ENCODE measurements around the gene DIAPH3.

The DIAPH3 gene

GRCh38 chr13:59885076-59885475 lies 278.7 kb downstream of the DIAPH3 start:
- Mint-ChIP-seq H3K36me3 (no peaks in the 10 kb centered on the region), H3K9me3 (ENCODE audit: low read depth) (no peaks in the 10 kb centered on the region), H3K27ac (no peak overlapping the region), H3K27me3 (no peaks in the 10 kb centered on the region), H3K4me3 (no peak overlapping the region), H3K4me1 (ENCODE audit: low read depth) (no peaks in the 10 kb centered on the region)

- H3K4me3 Mint-ChIP-seq: no peak overlapping the region
- H3K27me3 Mint-ChIP-seq: no peaks in the 10 kb centered on the region
- no peaks in the 10 kb centered on the region for H3K36me3 Mint-ChIP-seq
- no peaks in the 10 kb centered on the region for H3K9me3 Mint-ChIP-seq (ENCODE audit: low read depth)
- no peaks in the 10 kb centered on the region for H3K4me1 Mint-ChIP-seq (ENCODE audit: low read depth)
- no peak overlapping the region for H3K27ac Mint-ChIP-seq
These were observed 279.8 kb downstream of the DIAPH3 start for GRCh38 chr13:59883885-59884284.

GRCh38 chr13:59880468-59880867 lies 283.3 kb downstream of the DIAPH3 start:
- Mint-ChIP-seq H3K4me3 (no peak overlapping the region), H3K27ac (no peak overlapping the region), H3K36me3 (no peaks in the 10 kb centered on the region), H3K27me3 (no peaks in the 10 kb centered on the region), H3K9me3 (ENCODE audit: low read depth) (no peaks in the 10 kb centered on the region), H3K4me1 (ENCODE audit: low read depth) (no peaks in the 10 kb centered on the region)

- Mint-ChIP-seq H3K4me1 (ENCODE audit: low read depth) (no peaks in the 10 kb centered on the region), H3K9me3 (ENCODE audit: low read depth) (no peaks in the 10 kb centered on the region), H3K27ac (no peak overlapping the region), H3K36me3 (no peaks in the 10 kb centered on the region), H3K4me3 (no peak overlapping the region), H3K27me3 (no peaks in the 10 kb centered on the region)
These were observed 284.4 kb downstream of the DIAPH3 start for GRCh38 chr13:59879281-59879680.

- no peaks in the 10 kb centered on the region for H3K27me3 Mint-ChIP-seq
- no peak overlapping the region for H3K27ac Mint-ChIP-seq
- no peaks in the 10 kb centered on the region for H3K36me3 Mint-ChIP-seq
- no peaks in the 10 kb centered on the region for H3K9me3 Mint-ChIP-seq (ENCODE audit: low read depth)
- no peak overlapping the region for H3K4me3 Mint-ChIP-seq
- no peaks in the 10 kb centered on the region for H3K4me1 Mint-ChIP-seq (ENCODE audit: low read depth)
These were observed 285.8 kb downstream of the DIAPH3 start for GRCh38 chr13:59877933-59878332.

GRCh38 chr13:59874973-59875372 lies 288.8 kb downstream of the DIAPH3 start:
- no peaks in the 10 kb centered on the region for H3K9me3 Mint-ChIP-seq (ENCODE audit: low read depth)
- no peaks in the 10 kb centered on the region for H3K36me3 Mint-ChIP-seq
- no peak overlapping the region for H3K4me3 Mint-ChIP-seq
- no peaks in the 10 kb centered on the region for H3K4me1 Mint-ChIP-seq (ENCODE audit: low read depth)
- no peaks in the 10 kb centered on the region for H3K27me3 Mint-ChIP-seq
- H3K27ac Mint-ChIP-seq: no peak overlapping the region

GRCh38 chr13:59873856-59874255 lies 289.9 kb downstream of the DIAPH3 start:
- Mint-ChIP-seq H3K4me3 (no peak overlapping the region), H3K36me3 (no peaks in the 10 kb centered on the region), H3K27ac (no peak overlapping the region), H3K27me3 (no peaks in the 10 kb centered on the region), H3K9me3 (ENCODE audit: low read depth) (no peaks in the 10 kb centered on the region), H3K4me1 (ENCODE audit: low read depth) (no peaks in the 10 kb centered on the region)

- Mint-ChIP-seq H3K27ac (no peak overlapping the region), H3K4me1 (ENCODE audit: low read depth) (no peaks in the 10 kb centered on the region), H3K36me3 (no peaks in the 10 kb centered on the region), H3K9me3 (ENCODE audit: low read depth) (no peaks in the 10 kb centered on the region), H3K4me3 (no peak overlapping the region), H3K27me3 (no peaks in the 10 kb centered on the region)
These were observed 290.4 kb downstream of the DIAPH3 start for GRCh38 chr13:59873309-59873708.

- no peaks in the 10 kb centered on the region for H3K27me3 Mint-ChIP-seq
- no peak overlapping the region for H3K4me3 Mint-ChIP-seq
- H3K4me1 Mint-ChIP-seq (ENCODE audit: low read depth): no peaks in the 10 kb centered on the region
- no peaks in the 10 kb centered on the region for H3K9me3 Mint-ChIP-seq (ENCODE audit: low read depth)
- H3K36me3 Mint-ChIP-seq: no peaks in the 10 kb centered on the region
- H3K27ac Mint-ChIP-seq: no peak overlapping the region
These were observed 295.9 kb downstream of the DIAPH3 start for GRCh38 chr13:59867867-59868266.

- no peak overlapping the region for H3K27ac Mint-ChIP-seq
- no peaks in the 10 kb centered on the region for H3K27me3 Mint-ChIP-seq
- no peaks in the 10 kb centered on the region for H3K4me1 Mint-ChIP-seq (ENCODE audit: low read depth)
- no peaks in the 10 kb centered on the region for H3K9me3 Mint-ChIP-seq (ENCODE audit: low read depth)
- no peak overlapping the region for H3K4me3 Mint-ChIP-seq
- no peaks in the 10 kb centered on the region for H3K36me3 Mint-ChIP-seq
These were observed 298.3 kb downstream of the DIAPH3 start for GRCh38 chr13:59865398-59865797.

GRCh38 chr13:59863621-59864020 lies 300.1 kb downstream of the DIAPH3 start:
- Mint-ChIP-seq H3K4me3 (no peak overlapping the region), H3K4me1 (ENCODE audit: low read depth) (no peaks in the 10 kb centered on the region), H3K27ac (no peak overlapping the region), H3K36me3 (no peaks in the 10 kb centered on the region), H3K9me3 (ENCODE audit: low read depth) (no peaks in the 10 kb centered on the region), H3K27me3 (no peaks in the 10 kb centered on the region)

GRCh38 chr13:59861676-59862075 lies 302.1 kb downstream of the DIAPH3 start:
- Mint-ChIP-seq H3K27ac (no peak overlapping the region), H3K36me3 (no peaks in the 10 kb centered on the region), H3K4me3 (no peak overlapping the region), H3K4me1 (ENCODE audit: low read depth) (no peaks in the 10 kb centered on the region), H3K27me3 (no peaks in the 10 kb centered on the region), H3K9me3 (ENCODE audit: low read depth) (no peaks in the 10 kb centered on the region)

- H3K4me1 Mint-ChIP-seq (ENCODE audit: low read depth): no peaks in the 10 kb centered on the region
- no peaks in the 10 kb centered on the region for H3K36me3 Mint-ChIP-seq
- no peaks in the 10 kb centered on the region for H3K27me3 Mint-ChIP-seq
- H3K27ac Mint-ChIP-seq: no peak overlapping the region
- no peaks in the 10 kb centered on the region for H3K9me3 Mint-ChIP-seq (ENCODE audit: low read depth)
- H3K4me3 Mint-ChIP-seq: no peak overlapping the region
These were observed 307.4 kb downstream of the DIAPH3 start for GRCh38 chr13:59856281-59856810.

GRCh38 chr13:59846845-59847620 lies 316.7 kb downstream of the DIAPH3 start:
- Mint-ChIP-seq H3K4me1 (ENCODE audit: low read depth) (no peaks in the 10 kb centered on the region), H3K4me3 (no peak overlapping the region), H3K9me3 (ENCODE audit: low read depth) (no peaks in the 10 kb centered on the region), H3K27ac (no peak overlapping the region), H3K36me3 (no peaks in the 10 kb centered on the region), H3K27me3 (peaks cover 2% of the 10 kb centered on the region)

- no peak overlapping the region for H3K27ac Mint-ChIP-seq
- H3K4me1 Mint-ChIP-seq (ENCODE audit: low read depth): no peaks in the 10 kb centered on the region
- H3K9me3 Mint-ChIP-seq (ENCODE audit: low read depth): no peaks in the 10 kb centered on the region
- H3K36me3 Mint-ChIP-seq: no peaks in the 10 kb centered on the region
- H3K27me3 Mint-ChIP-seq: no peaks in the 10 kb centered on the region
- no peak overlapping the region for H3K4me3 Mint-ChIP-seq
These were observed 320.7 kb downstream of the DIAPH3 start for GRCh38 chr13:59843040-59843439.

GRCh38 chr13:59842507-59842906 lies 321.2 kb downstream of the DIAPH3 start:
- no peaks in the 10 kb centered on the region for H3K27me3 Mint-ChIP-seq
- H3K27ac Mint-ChIP-seq: no peak overlapping the region
- no peaks in the 10 kb centered on the region for H3K9me3 Mint-ChIP-seq (ENCODE audit: low read depth)
- no peaks in the 10 kb centered on the region for H3K4me1 Mint-ChIP-seq (ENCODE audit: low read depth)
- no peaks in the 10 kb centered on the region for H3K36me3 Mint-ChIP-seq
- H3K4me3 Mint-ChIP-seq: no peak overlapping the region
